PC-3 (cell line): Measurements from ENCODE around the gene RAB11FIP4. TPM values are rescaled to one million over a fixed set of nuclear protein-coding genes. Genes with fewer than 3 reads are reported as not detected.
A peak's percentile ranks its signal among the peaks of the same experiment; 100 is the strongest.

ENCODE experiments used
- ATAC-seq: fragments of 200-7000 bp; cut with Tn5 transposase; 2 replicates; pipeline ENCODE4 v1.9.1; 2020; ENCODE audit warnings: mild to moderate bottlenecking, moderate library complexity
- BruUV-seq: library from RNA; stranded (reverse); fragments of 400-500 nt; replicated peaks from 2 replicates; lab custom pipeline; 2021; lab: Mats Ljungman, UMichigan
- CTCF ChIA-PET: fragments of 300-600 bp; sonication (Branson Sonifier 250); formaldehyde crosslinking; loops from one replicate; lab custom pipeline; 2022; ENCODE audit warnings: antibody characterized with exemption; lab: Charles Lee
- POLR2A ChIA-PET: fragments of 300-600 bp; sonication (Branson Sonifier 250); formaldehyde crosslinking; loops from one replicate; lab custom pipeline; 2022; ENCODE audit warnings: antibody characterized with exemption; ENCODE audit not compliant: unreplicated experiment; lab: Charles Lee
- DNase-seq: peaks from one replicate; pipeline ENCODE4 v3.0.0-alpha.2; 2015
- H2AFZ ChIP-seq: fragments of 300-600 bp; sonication (generic); 2 replicates; pipeline ENCODE4 v1.6.0; 2016; ENCODE audit warnings: antibody characterized with exemption, low read length
- H3F3A ChIP-seq: fragments of 300-600 bp; sonication (generic); one replicate; pipeline ENCODE4 v1.6.0; 2017; ENCODE audit warnings: antibody characterized with exemption, low read length, control low read depth, mild to moderate bottlenecking; ENCODE audit not compliant: unreplicated experiment
- H3K27ac ChIP-seq: fragments of 300-600 bp; sonication (generic); 2 replicates; pipeline ENCODE4 v1.5.1; 2016; ENCODE audit warnings: mild to moderate bottlenecking, low read length
- H3K27me3 ChIP-seq: fragments of 300-600 bp; sonication (generic); 2 replicates; pipeline ENCODE4 v1.6.1; 2016; ENCODE audit warnings: low read length, mixed read lengths
- H3K36me3 ChIP-seq: fragments of 300-600 bp; sonication (generic); 2 replicates; pipeline ENCODE4 v1.6.1; 2016; ENCODE audit warnings: low read depth, mixed run types, low read length, mixed read lengths
- H3K4me1 ChIP-seq: fragments of 300-600 bp; sonication (generic); 2 replicates; pipeline ENCODE4 v1.5.1; 2016; ENCODE audit warnings: low read length; ENCODE audit not compliant: insufficient read depth
- H3K4me2 ChIP-seq: fragments of 300-600 bp; sonication (generic); 2 replicates; pipeline ENCODE4 v1.6.0; 2016; ENCODE audit warnings: low read length
- H3K4me3 ChIP-seq: fragments of 300-600 bp; sonication (generic); 2 replicates; pipeline ENCODE4 v1.5.1; 2016; ENCODE audit warnings: mild to moderate bottlenecking, low read length, mixed read lengths
- H3K79me2 ChIP-seq: fragments of 300-600 bp; sonication (generic); 2 replicates; pipeline ENCODE4 v1.6.1; 2017; ENCODE audit warnings: low read length, mixed read lengths
- H3K9ac ChIP-seq: fragments of 300-600 bp; sonication (generic); 2 replicates; pipeline ENCODE4 v1.6.0; 2016; ENCODE audit warnings: mild to moderate bottlenecking, low read length
- H3K9me2 ChIP-seq: fragments of 300-600 bp; sonication (generic); replicated peaks from 2 replicates; pipeline ENCODE4 v1.6.1; 2016; ENCODE audit warnings: mixed run types, low read length, mixed read lengths
- H3K9me3 ChIP-seq: fragments of 300-600 bp; sonication (generic); 2 replicates; pipeline ENCODE4 v1.6.1; 2016; ENCODE audit warnings: low read length, mixed read lengths
- H4K20me1 ChIP-seq: fragments of 300-600 bp; sonication (generic); 2 replicates; pipeline ENCODE4 v1.6.1; 2016; ENCODE audit warnings: low read length, mixed read lengths
- EZH2 ChIP-seq: fragments of 300-600 bp; sonication (generic); IDR thresholded peaks from one replicate; pipeline ENCODE4 v1.6.1; 2017; ENCODE audit warnings: antibody characterized with exemption, mild to moderate bottlenecking, low read length; ENCODE audit not compliant: unreplicated experiment
- EZH2phosphoT487 ChIP-seq: fragments of 300-600 bp; sonication (generic); IDR thresholded peaks from 2 replicates; pipeline ENCODE4 v1.6.1; 2018; ENCODE audit warnings: mild to moderate bottlenecking, antibody characterized with exemption, low read length, borderline replicate concordance
- intact Hi-C: fragments of 100-400 bp; cut with micrococcal nuclease; formaldehyde crosslinking; loops from 2 replicates; pipeline ENCODE4 v1.9.0; 2023
- total RNA-seq: library from RNA; depleted of rRNA; stranded (reverse); fragments of >200 nt; gene quantifications from 2 replicates; pipeline ENCODE4 v1.2.3, GENCODE V29; 2014
- TF ChIP-seq, protein P1 (sequence below): fragments of 300-600 bp; sonication (generic); conservative IDR thresholded peaks from 2 replicates; pipeline ENCODE4 v1.5.1; 2017; ENCODE audit warnings: antibody characterized with exemption, low read depth, mild to moderate bottlenecking, low read length

The RAB11FIP4 gene
- total RNA-seq, 1 experiment from 2014 or later: 4.2 TPM

DNA sequence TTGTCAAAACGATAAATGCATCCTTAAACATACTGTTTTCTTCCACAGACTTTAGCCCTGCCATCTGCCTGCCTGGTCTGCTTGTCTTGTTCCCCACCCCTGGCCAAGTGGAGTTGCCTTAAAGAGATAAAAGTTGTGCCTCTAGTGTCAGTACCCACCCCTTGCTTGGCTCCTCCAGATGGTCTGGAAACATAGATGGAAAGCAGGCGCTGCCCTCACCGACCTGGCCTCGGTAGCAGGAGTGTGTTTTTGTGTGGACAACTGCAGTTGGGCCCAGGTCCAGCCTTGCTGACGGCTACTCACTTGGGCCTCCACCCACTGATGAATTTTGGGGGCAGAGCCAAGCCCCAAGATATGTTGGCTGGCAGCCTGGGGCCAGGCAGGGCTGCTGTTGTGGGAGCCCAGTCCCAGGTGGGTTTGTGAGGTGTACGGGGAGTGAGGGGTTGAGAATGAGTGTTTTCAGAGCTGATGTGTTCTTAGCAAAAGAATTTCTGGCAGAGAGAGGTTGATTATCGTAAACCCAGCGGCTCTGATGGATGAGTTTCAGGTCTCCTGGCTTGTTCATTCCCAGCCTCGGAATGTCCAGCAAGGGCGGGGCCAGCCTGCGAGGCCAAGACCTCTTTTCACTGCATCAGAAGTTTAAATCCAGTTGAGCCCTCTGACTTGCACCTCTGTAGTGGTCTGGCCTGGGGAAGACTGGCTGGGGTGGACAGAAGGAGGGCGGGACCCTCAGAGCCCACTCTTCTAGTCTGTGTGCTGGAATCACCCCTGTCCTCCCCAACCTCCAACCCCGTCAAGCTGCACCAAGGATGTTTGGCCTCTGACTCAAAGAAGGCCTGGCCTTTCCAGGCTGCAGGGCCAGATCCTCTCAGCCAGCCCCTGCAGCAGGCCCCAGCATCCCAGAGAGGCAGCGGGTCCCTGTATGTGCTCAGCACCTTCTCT is 179.7 kb downstream of the RAB11FIP4 start:
- TF ChIP-seq, protein P1, sequence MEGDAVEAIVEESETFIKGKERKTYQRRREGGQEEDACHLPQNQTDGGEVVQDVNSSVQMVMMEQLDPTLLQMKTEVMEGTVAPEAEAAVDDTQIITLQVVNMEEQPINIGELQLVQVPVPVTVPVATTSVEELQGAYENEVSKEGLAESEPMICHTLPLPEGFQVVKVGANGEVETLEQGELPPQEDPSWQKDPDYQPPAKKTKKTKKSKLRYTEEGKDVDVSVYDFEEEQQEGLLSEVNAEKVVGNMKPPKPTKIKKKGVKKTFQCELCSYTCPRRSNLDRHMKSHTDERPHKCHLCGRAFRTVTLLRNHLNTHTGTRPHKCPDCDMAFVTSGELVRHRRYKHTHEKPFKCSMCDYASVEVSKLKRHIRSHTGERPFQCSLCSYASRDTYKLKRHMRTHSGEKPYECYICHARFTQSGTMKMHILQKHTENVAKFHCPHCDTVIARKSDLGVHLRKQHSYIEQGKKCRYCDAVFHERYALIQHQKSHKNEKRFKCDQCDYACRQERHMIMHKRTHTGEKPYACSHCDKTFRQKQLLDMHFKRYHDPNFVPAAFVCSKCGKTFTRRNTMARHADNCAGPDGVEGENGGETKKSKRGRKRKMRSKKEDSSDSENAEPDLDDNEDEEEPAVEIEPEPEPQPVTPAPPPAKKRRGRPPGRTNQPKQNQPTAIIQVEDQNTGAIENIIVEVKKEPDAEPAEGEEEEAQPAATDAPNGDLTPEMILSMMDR: no peak
- TF ChIP-seq EZH2phosphoT487: no peak
- no peak for TF ChIP-seq EZH2
- Histone ChIP-seq H3K9me3 (no peaks in the 10 kb centered on the region), H3K9ac (no peak overlapping the region), H3K9me2 (no peaks in the 10 kb centered on the region), H3K4me2 (no peak overlapping the region), H3K27ac (no peak overlapping the region), H3K79me2 (peaks cover 67% of the 10 kb centered on the region), H3F3A (no peaks in the 10 kb centered on the region), H3K4me1 (no peaks in the 10 kb centered on the region), H3K27me3 (no peaks in the 10 kb centered on the region), H4K20me1 (no peaks in the 10 kb centered on the region), H2AFZ (no peak overlapping the region), H3K36me3 (no peaks in the 10 kb centered on the region), H3K4me3 (no peak overlapping the region)
- DNase-seq (peak; percentile 18), ATAC-seq (peak; percentile 74)
- no TSS peak for BruUV-seq
- POLR2A ChIA-PET: no interaction called here
- CTCF ChIA-PET: no interaction called here
- intact Hi-C loops: no loop called here

GRCh38 chr17:31572341-31572740 is 180.9 kb downstream of the RAB11FIP4 start:
- H3K9me3 ChIP-seq: no peaks in the 10 kb centered on the region
- no peak overlapping the region for H3K9ac ChIP-seq
- H3K27me3 ChIP-seq: no peaks in the 10 kb centered on the region
- ChIA-PET POLR2A (no interaction called here), CTCF (no interaction called here)
- no peaks in the 10 kb centered on the region for H3K4me1 ChIP-seq
- no peak overlapping the region for H3K27ac ChIP-seq
- no peak overlapping the region for H2AFZ ChIP-seq
- no peak overlapping the region for H3K4me2 ChIP-seq
- TF ChIP-seq, protein P1: no peak
- TF ChIP-seq EZH2: no peak
- no peak for TF ChIP-seq EZH2phosphoT487
- no peaks in the 10 kb centered on the region for H3K9me2 ChIP-seq
- no peak for DNase-seq
- H3F3A ChIP-seq: no peaks in the 10 kb centered on the region
- intact Hi-C loops: no loop called here
- no peaks in the 10 kb centered on the region for H4K20me1 ChIP-seq
- H3K79me2 ChIP-seq: peaks cover 55% of the 10 kb centered on the region
- no peaks in the 10 kb centered on the region for H3K36me3 ChIP-seq
- no peak overlapping the region for H3K4me3 ChIP-seq
- no peak for ATAC-seq
- BruUV-seq: no TSS peak

DNA sequence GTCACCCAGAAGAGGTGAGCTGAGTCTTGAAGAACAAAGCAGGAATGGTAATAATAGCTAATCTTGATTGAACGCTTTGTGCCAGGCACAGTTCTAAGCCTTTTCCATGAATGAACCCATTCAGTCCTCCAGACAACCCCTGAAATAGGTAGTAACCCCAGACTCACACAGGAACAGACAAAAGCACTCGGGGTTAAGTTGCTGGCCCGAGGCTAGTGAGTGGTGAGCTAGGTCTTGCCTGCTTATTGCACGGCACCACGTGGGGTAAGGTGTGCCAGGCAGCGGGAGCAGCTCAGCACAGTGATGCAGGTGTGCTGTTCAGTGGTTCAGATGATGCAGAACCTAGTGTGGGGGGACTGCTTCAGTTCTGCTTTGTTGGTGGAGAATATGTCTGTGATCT is 181.6 kb downstream of the RAB11FIP4 start:
- Histone ChIP-seq H3K27me3 (no peaks in the 10 kb centered on the region), H3K79me2 (peaks cover 48% of the 10 kb centered on the region), H3K9me2 (no peaks in the 10 kb centered on the region), H3K4me1 (no peaks in the 10 kb centered on the region), H4K20me1 (no peaks in the 10 kb centered on the region), H3K4me2 (no peak overlapping the region), H3K9ac (no peak overlapping the region), H3K27ac (no peak overlapping the region), H3K9me3 (no peaks in the 10 kb centered on the region), H3K4me3 (no peak overlapping the region), H2AFZ (no peak overlapping the region), H3F3A (no peaks in the 10 kb centered on the region), H3K36me3 (no peaks in the 10 kb centered on the region)
- DNase-seq: no peak
- intact Hi-C loops: no loop called here
- TF ChIP-seq, protein P1: no peak
- TF ChIP-seq EZH2 (no peak), EZH2phosphoT487 (no peak)
- ChIA-PET POLR2A (no interaction called here), CTCF (no interaction called here)
- ATAC-seq: no peak
- BruUV-seq: no TSS peak
